Hepatocyte (in vitro differentiated cells): Measurements from ENCODE around the gene TAPBPL.

ENCODE experiments used
- EZH2 ChIP-seq: fragments of 200-600 bp; sonication (generic); IDR thresholded peaks from 2 replicates; pipeline ENCODE4 v1.6.1; 2016; ENCODE audit warnings: antibody characterized with exemption, mild to moderate bottlenecking, borderline replicate concordance
- TF ChIP-seq, protein P1 (sequence below): fragments of 200-600 bp; sonication (generic); IDR thresholded peaks from 2 replicates; pipeline ENCODE4 v1.5.1; 2016; ENCODE audit warnings: antibody characterized with exemption, mild to moderate bottlenecking; ENCODE audit not compliant: poor library complexity

DNA sequence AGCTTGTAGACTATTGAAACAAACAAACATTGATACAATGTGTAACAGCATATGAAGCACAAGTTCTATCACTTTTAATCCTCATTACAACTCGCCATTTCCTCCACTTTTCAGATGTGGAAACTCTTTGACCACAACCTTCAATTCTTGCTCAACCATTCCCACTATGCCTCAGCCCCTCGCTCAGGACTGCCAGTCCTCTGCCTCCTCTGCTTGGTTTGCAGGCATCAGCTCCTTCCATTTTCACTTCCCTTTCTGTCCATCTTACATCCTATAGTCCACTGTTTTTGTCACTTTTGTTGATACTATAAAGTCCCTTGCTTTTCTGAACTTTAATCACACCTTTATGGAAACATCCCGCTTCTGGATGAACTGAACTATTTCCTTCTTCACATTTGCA, 35.2 kb upstream of the TAPBPL start:
- no peak for TF ChIP-seq EZH2
- TF ChIP-seq, protein P1, sequence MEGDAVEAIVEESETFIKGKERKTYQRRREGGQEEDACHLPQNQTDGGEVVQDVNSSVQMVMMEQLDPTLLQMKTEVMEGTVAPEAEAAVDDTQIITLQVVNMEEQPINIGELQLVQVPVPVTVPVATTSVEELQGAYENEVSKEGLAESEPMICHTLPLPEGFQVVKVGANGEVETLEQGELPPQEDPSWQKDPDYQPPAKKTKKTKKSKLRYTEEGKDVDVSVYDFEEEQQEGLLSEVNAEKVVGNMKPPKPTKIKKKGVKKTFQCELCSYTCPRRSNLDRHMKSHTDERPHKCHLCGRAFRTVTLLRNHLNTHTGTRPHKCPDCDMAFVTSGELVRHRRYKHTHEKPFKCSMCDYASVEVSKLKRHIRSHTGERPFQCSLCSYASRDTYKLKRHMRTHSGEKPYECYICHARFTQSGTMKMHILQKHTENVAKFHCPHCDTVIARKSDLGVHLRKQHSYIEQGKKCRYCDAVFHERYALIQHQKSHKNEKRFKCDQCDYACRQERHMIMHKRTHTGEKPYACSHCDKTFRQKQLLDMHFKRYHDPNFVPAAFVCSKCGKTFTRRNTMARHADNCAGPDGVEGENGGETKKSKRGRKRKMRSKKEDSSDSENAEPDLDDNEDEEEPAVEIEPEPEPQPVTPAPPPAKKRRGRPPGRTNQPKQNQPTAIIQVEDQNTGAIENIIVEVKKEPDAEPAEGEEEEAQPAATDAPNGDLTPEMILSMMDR = no peak
